OCI-LY1 (cell line): ENCODE measurements around the gene IL4.
A peak's percentile ranks its signal among the peaks of the same experiment; 100 is the strongest.

Source experiments
- H2AFZ ChIP-seq: fragments of 200-600 bp; sonication (generic), shearing (Covaris generic); 2 replicates; pipeline ENCODE4 v1.6.0; 2014; ENCODE audit warnings: antibody characterized with exemption, mild to moderate bottlenecking, low read length
- H3F3A ChIP-seq: fragments of 200-600 bp; sonication (generic), shearing (Covaris generic); 2 replicates; pipeline ENCODE4 v1.6.0; 2014; ENCODE audit warnings: mild to moderate bottlenecking, antibody characterized with exemption, low read length, moderate library complexity; ENCODE audit not compliant: insufficient read depth
- H3K27ac ChIP-seq: fragments of 200-600 bp; sonication (generic); 2 replicates; pipeline ENCODE4 v1.5.1; 2014; ENCODE audit warnings: low read length, mixed run types, mild to moderate bottlenecking, low read depth; ENCODE audit not compliant: poor library complexity, severe bottlenecking
- H3K27me3 ChIP-seq: fragments of 200-600 bp; sonication (generic); 2 replicates; pipeline ENCODE4 v1.6.0; 2014; ENCODE audit warnings: antibody characterized with exemption, mild to moderate bottlenecking, low read length, moderate library complexity; ENCODE audit not compliant: insufficient read depth
- H3K36me3 ChIP-seq: fragments of 200-600 bp; sonication (generic); 2 replicates; pipeline ENCODE4 v1.6.1; 2014; ENCODE audit warnings: mild to moderate bottlenecking, antibody characterized with exemption, low read length, moderate library complexity, mixed read lengths; ENCODE audit not compliant: insufficient read depth
- H3K4me1 ChIP-seq: fragments of 200-600 bp; sonication (generic); 2 replicates; pipeline ENCODE4 v1.5.1; 2014; ENCODE audit warnings: mild to moderate bottlenecking, low read length, moderate library complexity; ENCODE audit not compliant: insufficient read depth, severe bottlenecking
- H3K4me2 ChIP-seq: fragments of 200-600 bp; sonication (generic), shearing (Covaris generic); 2 replicates; pipeline ENCODE4 v1.6.1; 2014; ENCODE audit warnings: low read length
- H3K4me3 ChIP-seq: fragments of 200-600 bp; sonication (generic); 2 replicates; pipeline ENCODE4 v1.5.1; 2014; ENCODE audit warnings: low read length, low read depth, mild to moderate bottlenecking, mixed read lengths; ENCODE audit not compliant: poor library complexity, severe bottlenecking
- H3K79me2 ChIP-seq: fragments of 200-600 bp; shearing (Covaris generic); 2 replicates; pipeline ENCODE4 v1.6.1; 2016; ENCODE audit warnings: mixed run types, low read length, mixed read lengths; ENCODE audit not compliant: insufficient read depth
- H3K9ac ChIP-seq: fragments of 200-600 bp; sonication (generic), shearing (Covaris generic); 2 replicates; pipeline ENCODE4 v1.6.1; 2014; ENCODE audit warnings: mild to moderate bottlenecking, low read length, mixed read lengths
- H3K9me2 ChIP-seq: fragments of 200-600 bp; sonication (generic), shearing (Covaris generic); 2 replicates; pipeline ENCODE4 v1.6.1; 2014; ENCODE audit warnings: low read depth, mild to moderate bottlenecking, low read length, mixed read lengths
- H3K9me3 ChIP-seq: fragments of 200-600 bp; shearing (Covaris generic); 2 replicates; pipeline ENCODE4 v1.6.1; 2014; ENCODE audit warnings: low read length, mixed read lengths
- H4K20me1 ChIP-seq: fragments of 200-600 bp; sonication (generic), shearing (Covaris generic); 2 replicates; pipeline ENCODE4 v1.6.0; 2016; ENCODE audit warnings: mild to moderate bottlenecking, low read length; ENCODE audit not compliant: insufficient read depth
- CTCF ChIP-seq: fragments of 200-600 bp; sonication (generic), shearing (Covaris generic); IDR thresholded peaks from 2 replicates; pipeline ENCODE4 v1.5.1; 2017; ENCODE audit warnings: mild to moderate bottlenecking, antibody characterized with exemption, low read length, moderate library complexity, mixed read lengths
- EZH2 ChIP-seq: fragments of 200-600 bp; sonication (generic), shearing (Covaris generic); IDR thresholded peaks from 2 replicates; pipeline ENCODE4 v1.8.0; 2017; ENCODE audit warnings: borderline replicate concordance, mixed run types, mild to moderate bottlenecking, antibody characterized with exemption, low read length, moderate library complexity, mixed read lengths

IL4 gene

GRCh38 chr5:132663771-132664695 lies 9.8 kb upstream of the IL4 start:
- H3K4me1 ChIP-seq: peaks cover 13% of the 10 kb centered on the region
- H3K4me3 ChIP-seq: no peak overlapping the region
- H2AFZ ChIP-seq: no peak overlapping the region
- no peaks in the 10 kb centered on the region for H3K9me3 ChIP-seq
- H3K27ac ChIP-seq: no peak overlapping the region
- no peaks in the 10 kb centered on the region for H3K9me2 ChIP-seq
- H3K36me3 ChIP-seq: no peaks in the 10 kb centered on the region
- no peaks in the 10 kb centered on the region for H4K20me1 ChIP-seq
- H3K4me2 ChIP-seq: peak overlapping the region; percentile 5; the same call in 1 of the 2 replicates
- H3K9ac ChIP-seq: no peak overlapping the region
- H3K27me3 ChIP-seq: no peaks in the 10 kb centered on the region; the same call in none of the 2 replicates
- H3F3A ChIP-seq: no peaks in the 10 kb centered on the region
- no peaks in the 10 kb centered on the region for H3K79me2 ChIP-seq
- TF ChIP-seq EZH2: no peak
- TF ChIP-seq CTCF: no peak

- Histone ChIP-seq H4K20me1 (no peaks in the 10 kb centered on the region), H3K9me3 (no peaks in the 10 kb centered on the region), H3K79me2 (no peaks in the 10 kb centered on the region), H3K27me3 (no peaks in the 10 kb centered on the region; the same call in none of the 2 replicates), H3K4me1 (peaks cover 13% of the 10 kb centered on the region), H3K9ac (no peak overlapping the region), H3K4me3 (no peak overlapping the region), H2AFZ (no peak overlapping the region), H3K36me3 (no peaks in the 10 kb centered on the region), H3F3A (no peaks in the 10 kb centered on the region), H3K9me2 (no peaks in the 10 kb centered on the region), H3K4me2 (no peak overlapping the region), H3K27ac (no peak overlapping the region)
- TF ChIP-seq CTCF: no peak
- no peak for TF ChIP-seq EZH2
Observed at GRCh38 chr5:132664696-132665209, 9.0 kb upstream of the IL4 start.

GRCh38 chr5:132665574-132666080 lies 8.2 kb upstream of the IL4 start:
- H3K27ac ChIP-seq: no peak overlapping the region
- H3K9ac ChIP-seq: no peak overlapping the region
- no peaks in the 10 kb centered on the region for H4K20me1 ChIP-seq
- H3K4me1 ChIP-seq: peaks cover 13% of the 10 kb centered on the region
- no peaks in the 10 kb centered on the region for H3K79me2 ChIP-seq
- no peaks in the 10 kb centered on the region for H3K9me2 ChIP-seq
- no peaks in the 10 kb centered on the region; the same call in none of the 2 replicates for H3K27me3 ChIP-seq
- H2AFZ ChIP-seq: no peak overlapping the region
- H3K9me3 ChIP-seq: no peaks in the 10 kb centered on the region
- no peaks in the 10 kb centered on the region for H3F3A ChIP-seq
- H3K4me2 ChIP-seq: no peak overlapping the region
- no peak for TF ChIP-seq EZH2
- no peak for TF ChIP-seq CTCF
- no peaks in the 10 kb centered on the region for H3K36me3 ChIP-seq
- no peak overlapping the region for H3K4me3 ChIP-seq
